Stimulated activated naive B cell treated with anti-CD40 and anti-IgM and Interleukin-4, amounts not matched to agents 10 μg/mL and 1 μg/mL and 100 μg/mL, for 72 hours (primary cell): ENCODE results near the gene GRIP1.
"Not testable (repeated sequence)": the region's sequence is repeated elsewhere in the genome, so short reads cannot be mapped to it uniquely, and the experiment has no call there.

Experiments
- ATAC-seq, 2 donors: fragments of 150-1000 bp; cut with Tn5 transposase; replicated peaks; 2 replicates each; pipeline ENCODE4 v1.10.0; 2021; ENCODE audit warnings: moderate library complexity in 1 of 2
- DNase-seq: peaks from one replicate; pipeline ENCODE4 v3.0.0; 2021
- H3K27ac Mint-ChIP-seq: one replicate; pipeline ENCODE4 v1.8.0; 2022; ENCODE audit warnings: mild to moderate bottlenecking, mixed read lengths
- H3K27me3 Mint-ChIP-seq, 2 donors: one replicate each; pipeline ENCODE4 v1.8.0; 2022; ENCODE audit warnings: mixed read lengths in 2 of 2
- H3K36me3 Mint-ChIP-seq, 2 donors: one replicate each; pipeline ENCODE4 v1.8.0; 2022; ENCODE audit warnings: mixed read lengths in 2 of 2, mild to moderate bottlenecking in 1 of 2
- H3K4me1 Mint-ChIP-seq, 2 donors: one replicate each; pipeline ENCODE4 v1.8.0; 2022; ENCODE audit warnings: mixed read lengths in 2 of 2, mild to moderate bottlenecking in 1 of 2
- H3K4me3 Mint-ChIP-seq, 2 donors: one replicate each; pipeline ENCODE4 v1.8.0; 2022; ENCODE audit warnings: mild to moderate bottlenecking in 2 of 2, mixed read lengths in 2 of 2, moderate library complexity in 1 of 2
- H3K9me3 Mint-ChIP-seq, 2 donors: one replicate each; pipeline ENCODE4 v1.8.0; 2022; ENCODE audit warnings: mixed read lengths in 2 of 2, mild to moderate bottlenecking in 1 of 2

GRIP1 gene

GRCh38 chr12:66537876-66538275 lies 141.0 kb downstream of the GRIP1 start:
- no peak for ATAC-seq
- Mint-ChIP-seq H3K36me3 (no peaks in the 10 kb centered on the region), H3K27me3 (peaks cover 0 to 6% of the 10 kb centered on the region in 2 donors), H3K9me3 (no peaks in the 10 kb centered on the region), H3K4me1 (no peaks in the 10 kb centered on the region), H3K4me3 (no peak overlapping the region), H3K27ac (no peak overlapping the region)
- DNase-seq = no peak

GRCh38 chr12:66533767-66534166 lies 145.1 kb downstream of the GRIP1 start:
- Mint-ChIP-seq H3K4me1 (no peaks in the 10 kb centered on the region), H3K4me3 (no peak overlapping the region), H3K27ac (no peak overlapping the region), H3K36me3 (peaks cover 0 to under 1% of the 10 kb centered on the region in 2 donors), H3K9me3 (peaks cover under 1 to 3% of the 10 kb centered on the region in 2 donors), H3K27me3 (no peaks in the 10 kb centered on the region)
- ATAC-seq (peak in 1 of 2 donors; percentile 31), DNase-seq (no peak)

GRCh38 chr12:66531766-66532165 lies 147.1 kb downstream of the GRIP1 start:
- Mint-ChIP-seq H3K4me1 (no peaks in the 10 kb centered on the region), H3K4me3 (no peak overlapping the region), H3K36me3 (peaks cover 0 to 2% of the 10 kb centered on the region in 2 donors), H3K27me3 (no peaks in the 10 kb centered on the region), H3K9me3 (peaks cover 4 to 6% of the 10 kb centered on the region in 2 donors), H3K27ac (no peak overlapping the region)
- ATAC-seq (no peak), DNase-seq (no peak)

- ATAC-seq (no peak), DNase-seq (no peak)
- H3K4me3 Mint-ChIP-seq = no peak overlapping the region
- peaks cover 4 to 6% of the 10 kb centered on the region in 2 donors for H3K9me3 Mint-ChIP-seq
- no peak overlapping the region for H3K27ac Mint-ChIP-seq
- no peaks in the 10 kb centered on the region for H3K27me3 Mint-ChIP-seq
- no peaks in the 10 kb centered on the region for H3K4me1 Mint-ChIP-seq
- H3K36me3 Mint-ChIP-seq = peaks cover 0 to 2% of the 10 kb centered on the region in 2 donors
These were observed 148.9 kb downstream of the GRIP1 start for GRCh38 chr12:66529934-66530333.

GRCh38 chr12:66516561-66516960 lies 162.3 kb downstream of the GRIP1 start:
- no peak overlapping the region for H3K4me3 Mint-ChIP-seq
- no peak overlapping the region for H3K27ac Mint-ChIP-seq

GRCh38 chr12:66516133-66516532 lies 162.7 kb downstream of the GRIP1 start:
- Mint-ChIP-seq H3K9me3 (peaks cover under 1 to 5% of the 10 kb centered on the region in 2 donors), H3K36me3 (no peaks in the 10 kb centered on the region), H3K4me3 (no peak overlapping the region), H3K27ac (no peak overlapping the region), H3K4me1 (no peaks in the 10 kb centered on the region), H3K27me3 (peaks cover 4 to 5% of the 10 kb centered on the region in 2 donors)
- ATAC-seq (no peak), DNase-seq (no peak)

More at GRCh38 chr12:66516561-66516960, 162.3 kb downstream of the GRIP1 start:
- Mint-ChIP-seq H3K9me3 (peaks cover under 1 to 3% of the 10 kb centered on the region in 2 donors), H3K27me3 (peaks cover under 1 to 5% of the 10 kb centered on the region in 2 donors), H3K4me1 (no peaks in the 10 kb centered on the region), H3K36me3 (no peaks in the 10 kb centered on the region)
- DNase-seq = no peak
- ATAC-seq = no peak

GRCh38 chr12:66514581-66514980 lies 164.3 kb downstream of the GRIP1 start:
- Mint-ChIP-seq H3K9me3 (peaks cover 2 to 7% of the 10 kb centered on the region in 2 donors), H3K4me3 (no peak overlapping the region), H3K27ac (no peak overlapping the region), H3K36me3 (no peaks in the 10 kb centered on the region), H3K4me1 (no peaks in the 10 kb centered on the region), H3K27me3 (peaks cover 6 to 7% of the 10 kb centered on the region in 2 donors)
- DNase-seq (no peak), ATAC-seq (no peak)

- no peaks in the 10 kb centered on the region for H3K36me3 Mint-ChIP-seq
These were observed 170.9 kb downstream of the GRIP1 start for GRCh38 chr12:66508025-66508424.

GRCh38 chr12:66503746-66504145 lies 175.1 kb downstream of the GRIP1 start:
- Mint-ChIP-seq H3K27ac (no peak overlapping the region), H3K9me3 (no peaks in the 10 kb centered on the region), H3K36me3 (no peaks in the 10 kb centered on the region), H3K4me3 (no peak overlapping the region), H3K27me3 (no peaks in the 10 kb centered on the region), H3K4me1 (no peaks in the 10 kb centered on the region)
- DNase-seq (no peak), ATAC-seq (no peak)

More at GRCh38 chr12:66508025-66508424, 170.9 kb downstream of the GRIP1 start:
- no peak overlapping the region for H3K27ac Mint-ChIP-seq
- DNase-seq (no peak), ATAC-seq (no peak)
- no peak overlapping the region for H3K4me3 Mint-ChIP-seq
- peaks cover 6 to 11% of the 10 kb centered on the region in 2 donors for H3K27me3 Mint-ChIP-seq
- H3K4me1 Mint-ChIP-seq = no peaks in the 10 kb centered on the region
- H3K9me3 Mint-ChIP-seq = peaks cover 2 to 7% of the 10 kb centered on the region in 2 donors

GRCh38 chr12:66502911-66503310 lies 176.0 kb downstream of the GRIP1 start:
- Mint-ChIP-seq H3K27ac (no peak overlapping the region), H3K36me3 (no peaks in the 10 kb centered on the region), H3K4me1 (no peaks in the 10 kb centered on the region), H3K27me3 (no peaks in the 10 kb centered on the region), H3K9me3 (no peaks in the 10 kb centered on the region), H3K4me3 (no peak overlapping the region)
- DNase-seq (no peak), ATAC-seq (no peak)

GRCh38 chr12:66500841-66501240 lies 178.0 kb downstream of the GRIP1 start:
- Mint-ChIP-seq H3K27ac (no peak overlapping the region), H3K27me3 (peaks cover 10 to 15% of the 10 kb centered on the region in 2 donors), H3K4me1 (no peaks in the 10 kb centered on the region), H3K4me3 (no peak overlapping the region), H3K36me3 (no peaks in the 10 kb centered on the region), H3K9me3 (no peaks in the 10 kb centered on the region)
- ATAC-seq (no peak), DNase-seq (no peak)

- Mint-ChIP-seq H3K4me1 (no peaks in the 10 kb centered on the region), H3K36me3 (no peaks in the 10 kb centered on the region), H3K4me3 (no peak overlapping the region), H3K27ac (no peak overlapping the region), H3K27me3 (peaks cover 10 to 16% of the 10 kb centered on the region in 2 donors), H3K9me3 (no peaks in the 10 kb centered on the region)
- DNase-seq (no peak), ATAC-seq (no peak)
These were observed 178.8 kb downstream of the GRIP1 start for GRCh38 chr12:66500091-66500490.

- DNase-seq (no peak), ATAC-seq (no peak)
- Mint-ChIP-seq H3K36me3 (no peaks in the 10 kb centered on the region), H3K27ac (no peak overlapping the region), H3K4me1 (no peaks in the 10 kb centered on the region), H3K9me3 (no peaks in the 10 kb centered on the region), H3K27me3 (peaks cover 10 to 16% of the 10 kb centered on the region in 2 donors), H3K4me3 (no peak overlapping the region)
These were observed 179.9 kb downstream of the GRIP1 start for GRCh38 chr12:66499000-66499399.

- DNase-seq, H3K36me3 Mint-ChIP-seq, ATAC-seq, H3K4me1 Mint-ChIP-seq, H3K9me3 Mint-ChIP-seq, H3K4me3 Mint-ChIP-seq, H3K27ac Mint-ChIP-seq: not testable (repeated sequence)
- H3K27me3 Mint-ChIP-seq = peaks cover 10 to 16% of the 10 kb centered on the region in 2 donors
These were observed 180.8 kb downstream of the GRIP1 start for GRCh38 chr12:66498059-66498458.

GRCh38 chr12:66497008-66497897 lies 181.6 kb downstream of the GRIP1 start:
- H3K27ac Mint-ChIP-seq = no peak overlapping the region
- no peaks in the 10 kb centered on the region for H3K36me3 Mint-ChIP-seq
- H3K27me3 Mint-ChIP-seq = peaks cover 10 to 16% of the 10 kb centered on the region in 2 donors
- H3K4me1 Mint-ChIP-seq = no peaks in the 10 kb centered on the region
- ATAC-seq (no peak), DNase-seq (no peak)
- H3K9me3 Mint-ChIP-seq = no peaks in the 10 kb centered on the region
- no peak overlapping the region for H3K4me3 Mint-ChIP-seq
